Left cardiac atrium (tissue), 4 donors: Measurements from ENCODE around the gene OR9Q1. TPM values are rescaled to one million over a fixed set of nuclear protein-coding genes. Genes with fewer than 3 reads are reported as not detected.
"Not testable (repeated sequence)": the region's sequence is repeated elsewhere in the genome, so short reads cannot be mapped to it uniquely, and the experiment has no call there.

Experiments
- ATAC-seq, 2 donors: fragments of 200-7000 bp; cut with Tn5 transposase; one replicate each; pipeline ENCODE4 v1.9.1; 2020; ENCODE audit warnings: mild to moderate bottlenecking in 2 of 2, moderate library complexity in 2 of 2
- DNase-seq: peaks from one replicate; pipeline ENCODE4 v3.0.0-alpha.2; 2020
- intact Hi-C, 2 donors: fragments of 100-400 bp; cut with DNase I; formaldehyde crosslinking; loops; one replicate each; pipeline versions ENCODE4 v1.14.1 to v1.15.1; 2022 to 2023
- long read RNA-seq: library from polyadenylated mRNA; unstranded; transcript quantifications from one replicate; pipeline ENCODE4 v2.0.0, GENCODE V29; 2021
- total RNA-seq, 2 donors: library from RNA; stranded (reverse); fragmentation: NEBNext Ultra II Directional; extraction: Animal tissue kit (Norgen Biotek cat#: 25700); gene quantifications; one replicate each; pipeline ENCODE4 v1.2.1, GENCODE V29; 2021
- donor health status: DM: no; HTN: yes; CAD: no.
- donor health status: DM: no; HTN: yes; CAD: no; lungs with severe emphysema.
- donor health status: DM: yes; HTN: yes; CAD: no.
- donor health status: Dilated cardiomyopathy.

OR9Q1 gene, protein sequence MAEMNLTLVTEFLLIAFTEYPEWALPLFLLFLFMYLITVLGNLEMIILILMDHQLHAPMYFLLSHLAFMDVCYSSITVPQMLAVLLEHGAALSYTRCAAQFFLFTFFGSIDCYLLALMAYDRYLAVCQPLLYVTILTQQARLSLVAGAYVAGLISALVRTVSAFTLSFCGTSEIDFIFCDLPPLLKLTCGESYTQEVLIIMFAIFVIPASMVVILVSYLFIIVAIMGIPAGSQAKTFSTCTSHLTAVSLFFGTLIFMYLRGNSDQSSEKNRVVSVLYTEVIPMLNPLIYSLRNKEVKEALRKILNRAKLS
- not detected for total RNA-seq
- long read RNA-seq = 0 reads

DNA sequence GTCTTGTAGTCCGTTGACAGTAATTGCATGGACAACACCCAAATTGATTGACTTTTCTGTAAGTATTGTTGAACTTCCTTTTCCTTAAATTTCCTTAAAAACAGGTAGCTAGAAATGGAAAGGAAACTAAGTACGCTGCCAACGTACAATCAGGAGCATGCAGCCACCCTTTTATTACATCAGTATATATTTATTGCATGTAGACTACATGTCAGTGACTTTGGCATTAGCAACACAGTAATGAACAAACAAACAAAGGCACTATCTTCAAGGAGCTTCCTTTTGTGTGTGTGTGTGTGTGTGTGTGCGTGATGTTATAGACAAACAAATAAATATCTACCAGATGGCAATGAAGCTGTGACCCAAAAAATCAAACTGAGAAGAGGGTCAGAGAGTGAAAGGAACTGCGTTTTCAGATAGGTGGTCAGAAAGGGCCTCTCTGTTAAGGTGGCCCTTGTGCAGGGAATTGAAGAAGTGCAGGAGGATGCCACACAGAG, at the start of gene OR9Q1:
Gene OR9Q1, plus strand, starts transcription at position 447 of the 497 bp plus-strand sequence. CDS start 155,564 bp downstream, outside the sequence.
- ATAC-seq = no peak
- intact Hi-C loops = no loop called here
- DNase-seq = no peak

DNA sequence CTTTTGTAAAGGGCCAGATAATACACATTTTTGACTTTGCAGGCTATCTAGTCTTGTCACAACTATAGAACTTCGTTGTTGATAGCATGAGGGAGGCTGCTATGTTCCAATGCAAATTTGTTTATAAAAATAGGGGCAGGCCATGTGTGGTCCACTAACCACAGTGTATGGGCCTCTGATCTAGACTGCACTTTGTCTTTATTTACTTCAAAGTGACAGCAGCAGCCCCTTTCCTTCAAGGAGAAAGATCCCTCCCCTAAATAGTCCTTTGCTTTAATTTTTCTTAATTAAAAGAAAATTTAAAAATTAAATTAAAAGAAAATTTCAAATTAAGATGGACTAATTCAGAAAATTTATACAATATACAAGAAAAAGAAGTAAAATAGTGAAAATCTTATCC, 49.5 kb upstream of the OR9Q1 start:
- DNase-seq (no peak), ATAC-seq (no peak)
- intact Hi-C loops = no loop called here

DNA sequence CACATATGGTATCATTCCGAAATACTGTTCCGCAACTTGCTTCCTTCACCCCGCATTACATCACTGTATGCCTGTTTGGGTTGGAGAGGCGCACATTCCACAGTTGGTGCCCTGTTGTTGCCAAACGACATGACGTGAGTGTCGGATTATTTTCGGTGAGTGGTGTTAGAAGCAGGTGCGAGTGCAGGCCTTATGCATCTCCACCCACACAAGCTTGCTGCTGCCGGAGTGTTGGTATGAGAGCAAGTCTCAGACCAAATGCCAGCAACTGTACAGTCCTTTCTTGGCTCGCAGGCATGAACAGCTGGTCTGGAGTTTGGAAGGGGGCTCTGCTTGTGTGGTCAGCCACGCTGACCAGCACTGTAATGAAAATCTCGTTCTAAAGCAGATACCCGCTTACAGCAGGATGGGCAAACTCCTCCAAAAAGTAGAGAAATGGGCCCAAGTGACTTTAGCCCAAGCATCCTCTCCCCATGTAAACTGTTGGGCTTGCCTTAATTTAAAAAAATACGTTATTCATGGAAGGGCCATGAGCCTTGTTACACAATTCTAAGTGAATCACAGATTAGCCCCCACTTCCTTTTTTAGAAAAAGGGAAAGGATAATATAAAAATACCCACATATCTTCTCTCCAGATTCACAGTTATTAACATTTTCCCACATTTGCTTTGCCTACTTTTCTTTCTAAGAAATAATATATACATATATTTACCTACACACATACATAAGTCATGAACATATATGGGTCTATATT, 48.7 kb upstream of the OR9Q1 start:
- DNase-seq (no peak), ATAC-seq (peak; percentile 34)
- intact Hi-C loops = no loop called here

DNA sequence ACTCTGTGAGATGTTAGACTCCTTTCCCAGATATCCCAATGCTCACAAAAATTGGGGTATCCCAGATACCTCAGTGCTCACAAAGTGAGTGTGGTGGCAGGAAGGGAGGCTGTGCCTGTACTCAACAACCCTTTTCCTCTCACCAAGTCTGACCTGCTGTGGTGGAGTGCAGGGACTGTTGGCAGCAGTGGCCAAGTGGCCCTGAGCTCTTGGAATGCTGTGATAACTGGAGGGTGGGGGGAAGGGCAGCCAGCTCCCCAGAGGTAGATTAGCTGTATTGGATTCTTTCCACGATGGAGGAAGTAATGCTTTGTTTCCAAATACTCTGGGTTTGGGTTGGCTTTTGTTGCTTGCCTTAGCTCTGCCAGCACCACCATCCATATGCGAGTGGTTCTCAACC, 46.0 kb upstream of the OR9Q1 start:
- ATAC-seq = no peak
- intact Hi-C loops = no loop called here
- DNase-seq = no peak

DNA sequence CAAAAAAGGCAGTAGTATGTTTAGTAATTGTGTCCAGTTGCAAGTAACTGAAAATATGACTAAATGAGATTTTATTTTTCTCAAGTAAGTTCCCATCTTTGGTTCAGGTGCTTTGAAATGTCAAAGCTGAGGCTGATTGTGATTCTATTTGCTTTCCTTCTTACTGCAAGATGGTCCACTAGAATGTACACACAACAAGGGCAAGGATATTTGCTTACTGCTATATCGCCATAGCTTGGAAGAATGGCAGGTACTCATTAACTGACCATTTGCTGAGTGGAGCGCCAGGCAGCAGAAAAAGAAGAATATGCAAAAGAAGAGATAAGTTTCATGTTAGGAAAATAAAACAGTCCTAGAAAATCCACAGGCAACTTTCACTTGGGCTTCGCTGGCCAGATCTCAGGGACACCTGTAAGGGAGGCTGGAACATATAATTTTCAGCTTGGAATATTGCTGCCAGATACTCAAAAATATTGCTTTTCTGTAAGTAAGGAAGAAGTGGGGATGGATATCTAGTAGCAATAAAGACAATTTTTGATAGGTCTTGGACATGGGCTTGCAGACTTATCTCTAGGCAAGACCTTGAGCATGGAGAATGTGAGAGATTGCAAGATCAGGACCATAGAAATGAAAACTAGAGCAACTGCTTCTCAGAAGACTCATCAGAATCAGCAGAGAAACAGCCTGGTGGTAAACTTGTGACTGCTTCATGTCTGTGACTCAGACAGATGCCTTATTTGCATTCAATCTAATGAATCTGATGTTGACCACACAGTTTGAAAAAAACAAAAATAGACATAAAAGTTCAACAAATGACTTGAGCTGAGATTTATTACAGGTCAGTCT, 44.8 kb upstream of the OR9Q1 start:
- ATAC-seq (no peak), DNase-seq (no peak)
- intact Hi-C loops = no loop called here

DNA sequence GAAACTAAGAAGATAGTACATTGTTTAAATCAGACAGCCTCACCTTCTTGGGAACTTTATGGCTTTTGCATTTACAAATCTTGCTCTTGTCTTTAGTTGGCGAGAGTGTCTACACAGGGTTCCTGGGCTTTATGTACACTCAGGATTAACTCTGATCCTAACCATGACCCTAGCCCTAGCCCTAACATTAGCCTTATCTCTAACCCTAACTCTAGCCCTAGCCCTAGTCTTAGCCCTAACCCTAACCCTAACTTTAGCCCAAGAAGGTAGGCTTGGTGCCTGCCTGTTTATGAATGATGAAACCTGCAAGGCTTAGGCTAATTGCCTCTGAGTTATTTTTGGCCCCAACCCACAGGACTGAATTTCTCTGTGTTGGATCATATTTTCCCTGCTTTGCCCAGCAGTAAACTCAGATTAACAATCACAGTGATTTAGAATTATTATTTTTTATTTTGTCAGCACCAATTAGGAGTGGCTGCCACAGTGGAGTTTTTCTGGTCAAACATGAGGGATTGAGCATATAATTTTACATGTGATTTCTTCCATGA, 44.1 kb upstream of the OR9Q1 start:
- intact Hi-C loops = no loop called here
- DNase-seq (no peak), ATAC-seq (no peak)

DNA sequence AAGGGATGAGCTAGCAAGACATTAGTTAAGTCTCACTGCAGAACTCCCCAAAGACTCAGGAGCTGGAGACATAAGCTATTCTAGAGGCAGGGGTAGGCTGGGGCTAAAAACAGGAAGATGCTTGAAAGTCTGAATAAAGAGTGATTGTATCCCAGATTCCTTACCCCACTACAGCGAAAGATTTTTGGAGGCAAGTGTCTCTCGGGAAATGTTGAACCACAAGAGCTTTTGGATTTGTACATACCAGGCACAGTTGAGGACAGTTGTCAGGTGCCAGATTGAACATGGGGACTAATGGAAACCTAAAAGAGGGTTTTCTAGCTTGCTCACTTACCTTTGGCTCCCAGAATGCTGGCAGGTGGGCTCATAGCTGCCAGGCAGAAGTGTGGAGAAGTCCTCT, 43.5 kb upstream of the OR9Q1 start:
- ATAC-seq = no peak
- no peak for DNase-seq
- intact Hi-C loops = no loop called here

DNA sequence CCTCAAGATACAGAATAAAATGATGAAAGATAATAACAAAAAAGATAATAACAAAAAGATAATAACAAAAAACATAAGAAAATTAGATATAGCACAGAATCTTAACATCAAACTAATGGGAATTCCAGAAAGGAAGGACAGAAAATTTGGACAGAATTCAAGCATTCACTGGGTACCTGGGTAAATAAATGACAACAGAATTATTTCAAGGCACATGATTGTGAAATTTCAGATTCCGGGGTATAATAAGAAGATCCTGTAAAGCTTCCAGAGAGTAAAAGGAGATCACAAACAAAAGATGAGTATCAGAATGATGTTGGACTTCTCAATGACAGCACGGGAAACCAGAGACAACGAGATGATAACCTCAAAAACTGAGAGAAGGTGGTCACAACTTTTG, 42.1 kb upstream of the OR9Q1 start:
- ATAC-seq (no peak), DNase-seq (no peak)
- intact Hi-C loops = no loop called here

DNA sequence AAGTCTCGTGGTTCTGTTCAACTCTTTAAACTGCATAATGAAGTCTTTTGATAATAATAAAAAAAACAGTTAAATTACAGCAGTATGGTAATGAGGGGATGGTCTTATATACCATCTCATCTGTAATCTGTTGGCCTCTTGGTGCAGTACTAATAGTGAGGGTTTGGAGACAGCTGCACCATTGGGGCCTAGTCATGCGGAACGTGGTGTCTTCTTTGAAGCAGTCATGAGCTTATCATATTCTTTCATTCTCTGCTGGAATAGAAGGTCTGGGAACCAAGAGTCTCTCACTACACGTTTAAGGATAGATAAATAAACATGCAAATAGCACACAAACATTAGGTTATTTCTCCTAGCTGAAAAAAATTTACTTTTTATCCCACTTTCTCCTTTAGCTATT, 40.9 kb upstream of the OR9Q1 start:
- no peak for ATAC-seq
- no peak for DNase-seq
- intact Hi-C loops = no loop called here

DNA sequence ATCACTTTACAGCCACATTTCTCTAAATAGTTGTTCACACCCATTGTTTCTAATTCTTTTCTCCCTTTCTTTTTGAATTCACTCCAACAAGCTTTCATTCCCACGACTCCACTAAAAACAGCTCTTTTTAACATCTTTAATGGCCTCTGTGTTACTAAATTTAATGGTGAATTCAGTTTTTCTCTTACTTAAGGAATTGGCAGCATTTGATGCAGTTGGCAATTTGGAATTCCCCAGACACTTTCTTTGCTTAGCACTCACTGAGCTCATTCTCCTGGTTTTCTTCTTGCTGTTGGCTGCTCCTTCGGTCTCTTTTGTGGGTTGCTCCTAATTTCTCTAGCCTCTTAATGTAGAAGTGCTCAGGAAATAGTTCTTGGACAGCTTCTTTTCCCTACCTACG, 40.5 kb upstream of the OR9Q1 start:
- no peak for DNase-seq
- peak in 1 of 2 donors; percentile 38 for ATAC-seq
- intact Hi-C loops = no loop called here

DNA sequence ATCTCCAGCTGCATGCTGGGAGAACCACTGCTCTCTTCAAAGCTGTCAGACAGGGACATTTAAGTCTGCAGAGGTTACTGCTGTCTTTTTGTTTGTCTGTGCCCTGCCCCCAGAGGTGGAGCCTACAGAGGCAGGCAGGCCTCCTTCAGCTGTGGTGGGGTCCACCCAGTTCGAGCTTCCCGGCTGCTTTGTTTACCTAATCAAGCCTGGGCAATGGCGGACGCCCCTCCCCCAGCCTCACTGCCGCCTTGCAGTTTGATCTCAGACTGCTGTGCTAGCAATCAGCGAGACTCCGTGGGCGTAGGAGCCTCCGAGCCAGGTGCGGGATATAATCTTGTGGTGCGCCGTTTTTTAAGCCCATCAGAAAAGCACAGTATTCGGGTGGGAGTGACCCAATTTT, 24.2 kb upstream of the OR9Q1 start:
- intact Hi-C loops, DNase-seq, ATAC-seq: not testable (repeated sequence)

DNA sequence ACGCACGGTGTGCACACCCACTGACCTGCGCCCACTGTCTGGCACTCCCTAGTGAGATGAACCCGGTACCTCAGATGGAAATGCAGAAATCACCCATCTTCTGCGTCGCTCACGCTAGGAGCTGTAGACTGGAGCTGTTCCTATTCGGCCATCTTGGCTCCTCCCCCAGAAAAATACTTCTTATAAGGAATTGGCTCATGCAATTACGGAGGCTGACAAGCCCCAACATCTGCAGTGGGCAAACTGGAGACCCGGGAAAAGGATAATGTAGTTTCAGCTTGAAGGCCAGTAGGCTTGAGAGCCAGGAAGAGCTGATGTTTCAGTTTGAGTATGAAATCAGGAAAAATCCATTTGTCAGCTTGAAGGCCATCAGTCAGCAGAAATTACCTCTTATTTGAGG, 23.7 kb upstream of the OR9Q1 start:
- DNase-seq, ATAC-seq, intact Hi-C loops: not testable (repeated sequence)

DNA sequence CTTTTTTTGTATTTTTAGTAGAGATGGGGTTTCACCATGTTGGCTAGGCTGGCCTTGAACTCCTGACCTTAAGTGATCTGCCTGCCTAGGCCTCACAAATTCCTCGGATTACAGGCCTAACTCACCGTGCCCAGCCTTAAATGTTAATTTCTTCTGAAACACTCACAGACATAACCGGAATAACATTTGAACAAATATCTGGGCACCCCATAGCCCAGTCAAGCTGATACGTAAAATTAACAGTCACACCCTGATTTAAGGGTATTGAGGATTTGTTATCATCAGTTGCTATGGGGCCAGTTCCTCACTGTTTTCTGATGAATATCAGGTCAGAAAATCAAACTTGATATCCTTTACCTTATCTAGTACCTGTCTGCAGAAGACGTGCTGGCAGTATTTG, 23.0 kb upstream of the OR9Q1 start:
- intact Hi-C loops = no loop called here
- DNase-seq = no peak
- no peak for ATAC-seq

DNA sequence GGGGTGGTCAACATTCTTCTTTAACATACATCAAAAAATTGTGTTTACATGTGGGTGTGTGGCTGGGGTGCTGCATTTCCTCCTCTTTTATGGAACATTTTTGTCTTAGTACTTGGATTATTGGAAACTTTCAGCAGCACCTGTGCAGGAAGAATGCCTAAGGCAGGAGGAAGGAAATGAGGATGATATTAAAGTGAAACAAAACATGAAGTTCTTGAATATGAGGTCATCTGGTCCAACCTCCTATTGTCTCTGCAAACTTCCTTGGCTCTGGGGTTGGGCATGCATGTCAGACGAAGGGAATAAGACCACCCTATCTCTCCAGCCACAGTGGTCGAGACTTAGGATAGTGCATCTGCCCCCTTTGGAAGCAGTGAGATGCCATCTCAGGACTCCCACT, 20.6 kb upstream of the OR9Q1 start:
- ATAC-seq = no peak
- intact Hi-C loops = no loop called here
- no peak for DNase-seq

DNA sequence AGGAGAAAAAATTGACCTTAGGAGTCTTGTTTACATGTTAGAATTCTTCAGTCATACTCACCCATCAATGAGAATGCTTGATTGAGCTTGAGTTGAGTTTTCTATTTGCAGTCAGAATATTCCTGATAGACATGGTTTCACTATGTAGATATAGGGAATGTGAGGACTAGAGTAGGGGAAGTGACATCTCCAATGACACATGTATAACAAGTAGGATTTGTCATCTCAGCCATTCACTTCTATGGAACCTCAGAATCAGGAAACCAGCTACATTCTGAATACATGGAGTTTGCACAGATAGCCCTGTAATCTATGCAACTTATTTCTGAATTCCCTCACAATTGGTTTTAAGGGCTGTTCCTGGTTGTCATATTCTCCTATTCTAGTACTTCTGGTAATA, 20.1 kb upstream of the OR9Q1 start:
- ATAC-seq (no peak), DNase-seq (no peak)
- intact Hi-C loops = no loop called here

DNA sequence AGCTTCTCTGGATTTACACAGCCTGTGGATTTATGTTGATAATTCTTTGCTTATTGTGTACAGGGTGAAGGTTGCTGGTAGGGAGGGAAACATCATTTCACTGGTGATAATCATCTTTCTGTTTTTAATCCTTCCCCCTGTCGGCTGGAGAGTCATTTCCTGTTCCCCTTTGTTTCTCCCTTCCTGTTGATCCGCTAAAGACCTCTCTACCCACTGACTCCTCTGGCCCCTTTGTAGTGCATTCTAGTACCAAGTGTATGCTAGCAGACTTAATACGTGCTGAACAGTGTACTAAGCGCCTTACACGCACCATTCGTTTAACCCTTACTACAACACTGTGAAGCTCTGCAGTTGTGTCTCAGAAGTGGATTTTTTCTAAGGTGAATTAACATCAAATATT, 19.0 kb upstream of the OR9Q1 start:
- intact Hi-C loops = loop anchor here in 1 of 2 donors (2.0 kb wide), 1 partner anchor 68 kb away; no protein-coding TSS in a partner anchor
- ATAC-seq (peak; percentile 63 to 76), DNase-seq (no peak)

DNA sequence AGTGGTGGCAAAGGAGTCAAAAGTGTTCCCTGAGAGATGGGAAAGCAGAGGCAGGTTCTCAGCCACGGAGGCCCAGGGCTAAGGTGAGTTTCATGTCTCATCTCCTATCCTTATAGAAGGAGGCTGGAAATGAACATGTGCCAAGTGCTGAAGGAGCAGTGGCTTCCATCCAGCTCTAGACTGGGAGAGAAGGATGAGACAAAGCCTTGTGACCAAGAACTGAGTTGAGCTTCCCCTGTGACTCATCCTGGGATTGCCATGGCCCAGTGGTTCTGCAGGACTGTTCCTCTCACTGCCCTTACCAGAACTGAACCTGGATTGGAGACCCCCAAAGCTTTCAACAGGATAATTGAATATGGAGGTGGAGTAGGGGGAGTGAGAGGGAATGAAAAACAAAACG, 16.7 kb upstream of the OR9Q1 start:
- DNase-seq = no peak
- intact Hi-C loops = no loop called here
- ATAC-seq = no peak

DNA sequence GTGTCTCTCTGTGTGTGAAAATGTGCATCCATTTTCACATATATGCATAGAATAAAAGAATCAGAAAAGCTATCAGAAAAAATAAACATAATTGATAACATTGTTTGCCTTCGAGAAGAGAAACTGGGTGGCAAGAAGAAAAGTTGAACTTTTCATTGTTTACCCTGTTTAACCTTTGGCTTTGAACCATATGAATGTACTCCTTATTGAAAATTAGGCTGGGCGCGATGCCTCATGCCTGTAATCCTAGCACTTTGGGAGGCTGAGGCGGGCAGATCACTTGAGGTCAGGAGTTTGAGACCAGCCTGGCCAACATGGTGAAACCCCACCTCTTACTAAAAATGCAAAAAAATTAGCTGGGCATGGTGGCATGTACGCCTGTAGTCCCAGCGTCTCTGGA, 11.9 kb upstream of the OR9Q1 start:
- DNase-seq (no peak), ATAC-seq (no peak)
- intact Hi-C loops = no loop called here

DNA sequence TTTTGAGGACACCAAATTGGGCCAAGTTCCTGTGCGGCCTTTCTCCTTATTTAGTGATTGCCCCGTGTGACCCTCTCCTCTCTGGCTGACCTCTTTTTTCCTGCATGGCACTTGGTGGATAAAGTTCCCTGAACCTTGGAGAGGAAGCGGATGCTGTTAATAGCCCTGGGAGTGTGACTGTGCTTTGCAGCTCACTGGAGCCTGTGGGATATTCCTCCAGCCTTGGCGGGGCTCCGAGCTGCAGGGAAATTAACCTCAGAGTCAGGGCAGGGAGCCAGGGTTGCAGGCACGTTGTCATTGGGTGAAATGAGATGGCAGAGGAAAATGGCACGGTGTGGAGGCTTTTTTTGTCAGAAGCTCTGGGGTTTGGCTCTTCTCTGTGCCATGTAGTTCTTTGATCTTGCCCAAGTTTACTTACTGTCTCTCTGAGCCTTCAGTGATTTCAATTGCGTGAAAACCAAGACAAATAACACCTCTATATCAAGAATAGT, 965 bp downstream of the OR9Q1 start:
- DNase-seq (peak; percentile 82), ATAC-seq (peak; percentile 90 to 91)
- intact Hi-C loops = no loop called here
